Measurements from ENCODE around the gene L3MBTL4.
"Not testable (repeated sequence)": the region's sequence is repeated elsewhere in the genome, so short reads cannot be mapped to it uniquely, and the experiment has no call there.

L3MBTL4 gene

DNA sequence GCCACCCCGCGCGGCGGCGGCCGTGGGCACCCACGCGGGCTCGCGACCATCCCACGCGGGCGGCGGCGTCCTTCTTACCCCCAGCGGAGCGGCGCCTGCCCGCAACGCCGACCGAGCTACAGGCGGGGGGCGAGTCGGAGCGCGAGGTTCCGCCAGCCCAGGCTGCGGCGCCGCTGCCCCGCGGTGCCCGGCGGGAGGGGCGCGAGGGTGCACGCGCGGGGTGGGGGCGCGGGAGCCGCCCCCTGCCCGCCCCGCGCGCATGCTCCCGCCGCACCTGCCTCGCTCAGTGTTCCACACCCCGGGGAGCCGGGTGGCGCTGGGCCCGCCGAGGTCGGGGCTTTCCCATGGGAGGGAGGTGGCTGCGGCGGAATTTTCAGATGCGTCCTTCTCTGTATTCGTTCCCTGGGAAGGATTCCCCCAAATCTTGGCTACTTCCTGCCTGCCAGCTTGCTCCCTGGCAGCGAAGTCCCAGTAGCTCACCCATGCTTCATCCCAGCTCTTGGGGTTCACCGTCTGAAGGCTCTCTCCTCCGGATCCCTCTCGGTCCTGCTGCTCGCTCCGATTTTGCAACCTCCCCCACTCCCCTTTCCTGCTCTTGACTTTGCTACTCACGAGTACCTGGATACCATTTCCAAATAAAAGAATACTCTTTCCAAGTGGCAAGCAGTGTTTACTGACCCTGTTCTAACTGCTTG is at the start of gene L3MBTL4:
TSS of gene L3MBTL4 (minus strand) at position 189 of the 695 bp plus-strand sequence. CDS start 103,286 bp downstream, outside the sequence.
- in situ Hi-C loops (cut with MboI; ENCODE audit: low sequenced_read_pairs) = no loop called here

DNA sequence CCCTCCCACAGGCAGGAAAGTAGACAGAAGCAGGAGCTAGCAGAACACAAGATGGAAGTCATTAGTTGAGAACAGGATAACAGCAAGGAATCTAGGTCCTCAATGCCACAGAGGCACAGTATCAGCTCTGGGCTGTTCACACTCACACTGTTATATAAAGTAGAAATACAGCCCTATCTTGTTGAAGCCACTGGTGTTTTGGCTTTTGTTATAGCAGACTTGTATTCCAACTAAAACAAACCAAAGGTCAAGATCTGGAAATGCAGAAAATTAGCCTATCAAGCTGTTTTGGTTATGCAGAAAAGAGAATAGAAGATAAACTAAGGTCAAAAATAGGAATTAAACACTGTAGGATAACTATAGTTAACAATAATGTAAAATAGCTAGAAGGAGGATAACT is 37.5 kb upstream of the L3MBTL4 start:
- in situ Hi-C loops (cut with MboI; ENCODE audit: low sequenced_read_pairs) = no loop called here

DNA sequence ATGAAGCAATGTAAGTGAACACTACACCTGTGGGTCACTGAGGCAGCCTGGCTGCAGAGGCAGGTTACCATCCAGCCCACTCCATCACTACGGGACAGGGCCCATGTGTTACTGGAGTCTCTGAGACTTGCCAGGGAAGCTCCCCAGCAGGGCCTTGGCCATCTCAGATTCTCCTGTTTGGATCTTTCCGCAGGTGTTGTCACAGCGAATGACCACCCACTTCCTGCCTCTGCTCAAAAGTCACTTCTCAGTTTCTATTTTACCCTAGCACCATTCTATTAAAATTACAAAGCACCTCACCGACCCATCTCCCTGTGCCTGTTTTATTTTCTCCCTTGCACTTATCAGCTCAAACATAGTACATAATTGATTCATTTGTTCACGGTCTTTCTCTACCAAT is 34.5 kb upstream of the L3MBTL4 start:
- in situ Hi-C loops (cut with MboI; ENCODE audit: low sequenced_read_pairs) = no loop called here

DNA sequence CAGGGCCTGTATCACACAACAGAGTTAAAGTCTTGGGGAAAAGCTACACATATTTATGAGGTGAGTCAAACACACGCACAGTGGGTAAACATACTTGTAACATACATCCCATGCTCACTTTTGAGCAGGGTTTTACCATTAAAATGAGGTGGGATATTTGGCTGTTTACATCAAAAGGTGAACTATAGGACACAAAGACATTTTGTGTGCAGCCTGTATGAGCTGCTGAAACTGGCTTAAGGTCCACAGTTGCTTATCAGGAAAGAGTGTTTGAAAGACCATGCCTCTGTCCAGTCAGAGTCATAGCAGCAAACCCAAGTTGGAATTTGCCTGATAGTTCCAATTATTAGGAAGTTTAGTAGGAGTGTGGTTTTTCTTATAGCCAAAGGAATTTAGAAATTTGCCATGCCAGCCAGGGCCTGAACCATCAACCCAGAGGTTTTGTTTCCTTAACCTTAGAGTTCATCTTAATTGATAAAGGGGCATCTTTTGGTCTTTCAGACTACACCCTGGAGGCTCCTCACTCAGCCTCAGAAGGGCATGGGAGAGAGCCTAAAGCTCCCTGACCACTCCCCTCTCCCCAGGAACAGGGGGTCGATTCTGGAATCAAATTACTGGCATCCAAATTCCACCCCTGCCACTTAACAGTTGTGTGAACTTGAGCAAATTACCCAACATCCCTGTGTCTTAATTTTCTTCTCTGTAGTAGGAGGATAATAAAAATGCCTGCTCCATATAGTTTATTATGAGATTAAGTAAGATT is 29.9 kb upstream of the L3MBTL4 start:
- in situ Hi-C loops (cut with MboI; ENCODE audit: low sequenced_read_pairs) = no loop called here

DNA sequence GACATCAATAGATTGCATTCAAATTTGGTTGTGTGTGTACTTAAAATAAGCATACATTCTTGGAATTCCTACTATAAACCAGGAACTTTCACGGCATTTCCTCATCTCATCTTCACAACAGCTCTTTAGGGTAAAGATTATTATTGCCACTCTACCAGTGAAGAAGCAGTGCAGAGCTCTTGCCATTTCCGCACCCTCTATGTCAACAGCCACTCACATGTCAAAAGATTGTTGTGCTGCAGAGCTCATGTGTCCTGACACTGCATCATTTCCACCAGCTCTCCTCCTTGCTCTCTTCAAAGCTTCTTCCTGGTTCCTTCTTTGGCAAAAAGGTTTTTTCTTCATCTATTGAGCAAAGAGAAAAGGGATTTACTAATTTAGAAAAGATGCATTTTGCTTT is 26.5 kb upstream of the L3MBTL4 start:
- in situ Hi-C loops (cut with MboI; ENCODE audit: low sequenced_read_pairs) = no loop called here

DNA sequence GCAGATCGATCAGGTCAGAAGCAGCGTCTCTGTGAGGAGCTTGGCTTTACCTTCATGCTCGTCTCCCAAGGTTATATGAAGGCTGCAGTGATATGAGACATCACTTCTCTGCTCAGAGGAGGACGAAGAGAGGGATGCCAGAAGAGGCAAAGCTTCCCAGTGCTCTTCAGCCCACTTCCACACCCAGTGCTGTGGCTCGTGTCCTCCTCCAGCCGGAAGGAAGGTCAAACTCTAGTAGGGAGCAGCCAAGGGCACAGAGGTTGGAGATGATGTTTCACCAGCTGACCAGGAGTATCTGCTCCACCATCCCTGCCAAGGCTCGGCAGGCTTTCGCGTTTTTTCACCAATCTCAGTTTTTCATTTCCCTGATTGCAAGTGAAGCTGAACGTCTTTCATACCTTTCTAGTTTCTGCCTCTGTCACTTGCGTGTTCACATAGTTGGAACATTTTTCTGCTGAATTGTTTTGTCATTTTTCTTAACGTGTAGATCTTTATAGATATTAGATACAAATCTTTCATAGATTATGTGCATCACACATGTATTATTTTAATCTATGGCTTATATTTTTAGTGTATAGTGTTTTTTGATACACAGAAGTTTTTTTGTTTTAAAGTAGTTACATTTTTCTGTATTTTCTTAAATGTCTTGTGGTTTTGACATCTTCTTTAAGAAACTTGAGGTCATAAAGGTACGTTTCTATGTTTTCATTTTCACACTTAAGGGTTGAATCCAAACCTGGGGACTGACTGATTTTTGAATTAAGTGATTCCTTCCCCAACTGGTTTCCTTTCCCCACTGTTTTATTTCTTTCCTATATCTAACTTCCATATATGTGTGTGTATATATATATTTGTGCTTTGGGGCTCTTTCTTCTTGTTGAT is 23.5 kb upstream of the L3MBTL4 start:
- in situ Hi-C loops (cut with MboI; ENCODE audit: low sequenced_read_pairs) = no loop called here

DNA sequence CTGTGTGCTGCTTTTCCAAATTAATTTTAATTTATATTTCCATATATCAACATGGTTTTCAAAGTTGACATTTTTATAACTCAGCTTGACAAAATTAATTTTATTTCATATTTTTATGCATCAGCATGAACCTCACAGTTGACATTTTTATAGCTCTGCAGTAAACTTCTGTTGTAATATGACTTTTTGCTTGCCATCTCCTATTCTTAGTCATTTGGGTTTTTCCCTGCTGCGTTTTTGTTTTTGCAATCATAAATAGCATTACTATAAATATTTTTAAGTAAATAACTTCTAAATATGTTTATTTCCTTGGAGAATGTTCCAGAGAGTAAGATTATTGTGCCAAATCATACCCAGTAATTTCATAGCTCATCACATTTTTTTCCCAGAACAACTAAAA is 21.0 kb upstream of the L3MBTL4 start:
- in situ Hi-C loops (cut with MboI; ENCODE audit: low sequenced_read_pairs) = no loop called here

DNA sequence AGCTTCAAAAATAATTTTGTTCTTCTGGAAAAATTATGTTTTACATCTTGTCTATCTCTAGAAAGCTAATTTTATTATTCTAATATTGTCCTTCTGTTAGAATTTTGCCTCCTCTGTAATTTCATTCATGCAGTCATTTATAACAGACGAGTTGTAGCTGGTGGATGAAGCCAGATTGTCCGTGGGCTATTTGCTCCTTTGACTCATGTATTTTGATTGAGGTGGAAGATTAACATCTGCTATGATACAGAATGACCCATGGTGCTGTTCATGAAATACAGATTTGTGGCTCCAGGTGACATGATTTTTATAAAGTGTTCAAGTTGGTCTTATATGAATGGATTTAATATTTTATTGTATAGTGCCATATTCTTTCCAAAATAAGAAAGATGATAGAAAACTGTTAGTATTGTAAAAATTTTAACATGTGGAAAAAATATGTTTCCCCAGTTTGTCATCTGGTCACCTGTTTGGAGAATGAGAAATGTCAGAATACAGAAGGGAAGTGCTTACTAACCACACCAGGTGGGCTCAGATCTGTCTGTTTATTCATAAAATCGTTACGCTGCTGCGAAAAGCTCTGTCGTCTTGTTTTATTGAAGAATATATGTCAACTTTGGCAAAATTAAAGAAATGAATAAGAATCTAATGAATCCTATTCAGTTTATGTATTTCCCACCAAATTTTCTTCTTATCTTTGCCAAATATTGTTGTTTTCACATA is 20.4 kb upstream of the L3MBTL4 start:
- in situ Hi-C loops (cut with MboI; ENCODE audit: low sequenced_read_pairs) = no loop called here

DNA sequence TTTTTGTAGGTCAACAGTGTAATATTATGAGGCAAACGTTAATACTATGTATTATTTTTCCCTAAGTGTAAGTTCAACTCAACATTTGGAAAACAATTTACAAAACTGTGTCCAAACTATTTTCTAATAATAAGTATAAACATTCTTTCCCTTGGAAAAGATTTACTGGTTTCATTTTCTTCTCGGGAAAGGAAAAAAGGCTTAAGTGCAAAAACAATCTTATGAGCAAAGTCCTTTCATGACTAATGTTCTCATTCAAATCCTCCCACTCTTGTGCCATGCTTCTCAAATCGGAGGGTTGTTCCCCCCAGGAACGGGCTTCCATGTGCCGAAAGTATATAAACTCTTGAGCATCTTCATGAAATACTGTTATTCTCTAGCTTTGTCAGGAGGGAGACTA is 19.8 kb upstream of the L3MBTL4 start:
- in situ Hi-C loops (cut with MboI; ENCODE audit: low sequenced_read_pairs) = no loop called here

DNA sequence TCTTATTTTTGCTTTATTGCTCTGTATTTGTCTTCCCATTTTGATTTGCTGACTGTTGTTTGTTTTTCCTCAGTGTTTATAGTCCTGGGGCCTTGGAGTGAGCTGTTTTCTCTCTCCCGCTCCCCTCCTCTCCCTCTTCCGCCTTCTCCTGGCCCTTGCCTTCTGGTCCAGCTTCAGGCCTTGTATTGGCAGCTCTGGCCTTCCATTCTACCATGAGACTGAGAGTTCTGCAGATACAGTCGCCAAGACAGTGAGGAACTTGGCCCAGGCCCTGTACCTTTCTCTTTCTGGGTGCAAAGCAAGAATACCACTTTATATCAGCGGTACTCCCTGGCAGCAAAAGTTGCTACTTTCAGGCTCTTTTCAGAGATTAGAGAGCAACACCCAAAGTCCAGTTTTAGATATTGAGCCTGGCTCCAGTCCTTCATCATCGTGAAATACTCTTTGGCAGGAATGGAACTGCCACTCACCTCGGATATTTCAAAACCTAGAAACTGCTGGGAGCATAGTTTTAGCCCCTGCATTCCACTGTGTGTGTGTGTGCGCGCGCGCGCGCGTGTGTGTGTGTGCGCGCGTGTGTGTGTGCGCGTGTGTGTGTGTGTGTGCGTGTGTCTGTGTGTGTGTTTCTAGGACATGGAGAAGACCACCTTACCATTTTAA is 17.1 kb upstream of the L3MBTL4 start:
- in situ Hi-C loops (cut with MboI; ENCODE audit: low sequenced_read_pairs) = no loop called here

DNA sequence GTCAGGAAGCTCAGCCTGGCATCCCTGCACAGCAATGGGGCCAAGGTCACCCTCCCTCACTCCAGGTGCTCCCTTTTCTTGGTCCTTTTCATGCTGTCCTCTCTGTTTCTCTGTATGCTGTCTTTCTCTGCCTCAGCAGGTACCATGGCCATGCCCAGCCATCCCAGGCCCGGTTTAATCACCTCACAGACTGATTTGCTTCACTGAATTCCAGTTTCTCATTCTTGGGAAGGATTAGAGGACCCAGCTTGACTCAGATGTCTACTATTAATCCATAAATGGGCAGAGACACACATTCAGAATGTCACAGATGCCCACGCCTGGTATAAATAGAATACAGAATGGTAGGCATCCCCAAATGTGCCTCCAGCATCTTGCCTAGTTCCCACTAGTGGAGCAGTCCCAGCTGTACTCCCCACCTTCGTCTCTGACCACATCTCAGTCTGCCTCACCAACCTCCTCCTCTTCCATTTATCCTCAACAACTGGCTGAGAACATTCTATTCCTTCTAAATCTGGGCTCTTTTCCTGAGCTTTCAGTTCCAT is 14.2 kb upstream of the L3MBTL4 start:
- in situ Hi-C loops (cut with MboI; ENCODE audit: low sequenced_read_pairs) = no loop called here

DNA sequence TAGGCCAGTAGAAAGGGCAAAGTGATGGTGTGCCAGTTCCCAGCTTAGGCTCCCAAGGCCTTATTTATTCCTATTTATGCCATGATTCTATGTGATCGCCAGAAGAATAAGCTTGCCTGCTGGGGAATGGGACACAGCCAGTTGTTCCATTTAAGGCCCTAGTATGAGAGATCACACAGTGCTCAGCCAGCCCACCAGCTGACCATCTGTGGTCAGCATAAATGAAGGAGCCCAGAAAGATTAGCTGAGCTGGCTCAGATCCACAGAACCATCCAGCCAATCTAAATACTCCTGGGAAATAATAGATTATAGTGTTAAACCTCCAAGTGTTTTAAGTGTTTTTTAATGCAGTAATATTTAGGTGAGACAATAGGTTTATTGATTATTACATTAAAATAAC is 12.6 kb upstream of the L3MBTL4 start:
- in situ Hi-C loops (cut with MboI; ENCODE audit: low sequenced_read_pairs) = no loop called here

DNA sequence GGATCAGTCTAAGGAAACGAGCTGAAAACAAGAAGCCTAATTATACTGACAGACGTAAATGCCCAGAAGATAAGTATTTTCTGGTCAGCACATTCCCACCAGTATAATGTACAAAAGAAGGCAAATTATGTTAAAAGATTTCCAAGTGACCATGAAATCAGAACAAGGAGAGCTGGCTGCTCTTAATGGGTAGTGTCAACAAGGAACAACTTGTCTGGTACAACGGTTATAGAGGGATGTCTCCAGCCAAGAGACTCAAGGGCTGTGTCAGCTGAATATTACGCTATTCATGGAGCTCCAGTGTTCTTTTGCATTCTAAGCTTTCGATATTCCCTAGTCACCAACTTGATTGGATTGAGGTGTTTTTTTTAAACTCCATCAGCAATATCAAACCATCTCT is 8.6 kb upstream of the L3MBTL4 start:
- in situ Hi-C loops (cut with MboI; ENCODE audit: low sequenced_read_pairs) = no loop called here

DNA sequence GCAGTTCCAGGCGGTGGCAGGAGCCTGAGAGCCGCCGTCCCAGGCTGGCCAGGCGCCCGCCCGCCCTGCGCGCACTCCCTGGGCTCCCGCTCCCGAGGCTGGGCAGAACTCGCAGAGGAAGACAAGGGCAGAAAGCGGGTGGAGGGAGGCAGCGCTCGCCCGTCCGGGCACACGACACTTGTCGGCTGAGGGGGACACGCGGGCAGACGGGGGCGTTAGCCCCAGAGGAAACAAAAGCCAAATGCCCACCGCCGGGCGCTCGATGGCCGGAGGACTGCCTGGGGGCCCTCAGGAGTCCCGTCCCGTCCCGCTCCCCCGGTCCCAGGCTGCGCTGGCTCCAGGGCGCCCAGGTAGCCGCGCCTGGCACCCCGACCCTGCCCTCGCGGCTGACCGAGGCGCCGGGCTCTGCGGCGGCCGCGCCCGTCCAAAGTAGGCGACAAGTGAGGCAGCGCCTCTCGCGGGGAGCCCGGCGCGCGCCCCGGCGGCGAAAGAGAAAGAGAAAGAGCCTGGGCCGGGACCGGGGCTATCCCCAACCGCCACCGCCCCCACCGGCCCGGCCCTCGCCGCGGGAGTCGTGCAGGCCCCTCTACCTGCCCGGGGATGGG is 491 bp downstream of the L3MBTL4 start:
- in situ Hi-C loops (cut with MboI; ENCODE audit: low sequenced_read_pairs) = no loop called here

DNA sequence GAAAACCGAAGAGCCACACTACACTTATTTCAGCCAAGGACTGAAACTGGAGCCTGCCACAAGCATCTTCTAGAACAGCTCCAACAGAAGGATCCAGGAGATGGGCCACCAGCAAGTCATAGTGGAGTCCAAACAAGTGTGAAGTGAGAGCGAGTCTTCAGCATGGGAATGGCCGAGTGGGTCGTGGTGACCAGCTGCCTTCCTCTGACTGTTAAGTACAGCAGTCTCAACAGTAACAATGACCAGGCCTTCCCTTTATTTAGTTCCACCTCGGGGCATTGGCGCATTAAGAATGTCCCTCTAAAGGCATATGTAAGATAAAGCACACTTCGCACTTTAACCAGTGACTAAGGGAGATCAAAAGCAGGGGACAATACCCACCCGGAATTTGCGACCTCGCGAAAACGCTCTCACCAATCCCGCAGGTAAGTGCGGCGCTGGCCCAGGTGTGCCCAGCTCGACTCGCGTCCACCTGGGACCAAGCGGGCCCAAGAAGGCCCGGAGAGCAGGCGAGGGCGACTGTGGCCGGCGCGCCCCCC is 1.1 kb downstream of the L3MBTL4 start:
- in situ Hi-C loops (cut with MboI; ENCODE audit: low sequenced_read_pairs) = no loop called here

DNA sequence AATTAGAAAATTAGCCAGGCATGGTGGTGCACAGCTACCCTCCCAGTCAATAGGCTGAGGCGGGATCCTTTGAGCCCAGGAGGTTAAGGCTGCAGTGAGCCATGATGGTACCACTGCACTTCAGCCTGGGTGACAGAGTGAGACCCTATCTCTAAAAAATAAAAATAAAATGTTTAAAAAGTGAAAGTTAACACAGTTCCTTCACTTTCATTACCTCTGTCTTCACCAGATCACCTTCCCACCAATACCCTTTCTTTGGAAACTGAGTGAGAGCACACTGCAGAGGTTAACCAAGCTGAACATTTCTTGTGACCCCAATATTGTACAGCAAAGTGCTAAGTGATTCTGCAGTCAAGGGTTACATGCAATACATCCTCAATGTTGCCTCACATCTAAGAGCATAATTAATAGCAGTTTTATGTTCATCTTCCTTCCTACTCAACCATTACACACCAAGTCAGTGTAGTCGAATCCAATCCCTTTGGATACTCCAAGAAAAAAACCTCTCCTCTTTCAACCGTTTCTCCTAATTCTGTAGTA is 1.7 kb downstream of the L3MBTL4 start:
- in situ Hi-C loops (cut with MboI; ENCODE audit: low sequenced_read_pairs) = no loop called here

DNA sequence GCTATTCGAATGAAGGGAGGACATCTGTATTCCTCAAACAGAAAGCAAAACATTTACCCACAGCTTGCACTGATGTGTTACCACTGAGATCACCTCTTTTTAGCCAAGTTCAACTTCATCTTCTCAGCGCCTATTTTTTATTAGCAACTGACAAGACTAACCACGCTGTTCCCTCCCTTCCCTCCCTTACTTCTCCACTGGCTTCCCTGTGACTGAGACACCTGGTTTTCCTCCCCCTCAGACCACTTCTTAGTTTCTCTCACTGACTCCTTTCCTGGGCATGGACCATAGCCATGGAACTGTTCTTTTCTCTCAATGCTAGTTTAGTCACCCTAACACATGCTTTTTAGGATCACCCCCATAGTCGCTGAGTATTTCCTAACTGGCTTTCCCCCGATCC is 3.3 kb downstream of the L3MBTL4 start:
- in situ Hi-C loops (cut with MboI; ENCODE audit: low sequenced_read_pairs) = no loop called here

DNA sequence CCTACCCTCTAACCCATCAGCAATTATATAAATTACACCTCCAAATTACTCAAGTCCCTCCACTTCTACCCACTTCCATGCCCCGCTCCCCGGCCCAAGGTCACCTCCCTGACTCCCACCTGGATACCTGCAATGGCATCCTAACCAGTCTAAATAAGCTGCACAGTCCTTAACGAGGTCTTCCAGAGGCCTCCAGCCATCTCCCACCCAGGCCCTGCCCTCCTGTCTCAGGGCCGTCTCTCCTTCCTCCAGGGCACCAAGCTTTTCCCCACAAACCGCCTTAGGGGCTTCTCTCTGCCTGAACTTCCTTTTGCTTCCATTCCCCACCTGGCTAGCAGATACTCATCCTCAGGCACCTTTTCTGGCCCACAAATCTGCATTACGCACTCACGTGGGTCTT is 4.8 kb downstream of the L3MBTL4 start:
- in situ Hi-C loops (cut with MboI; ENCODE audit: low sequenced_read_pairs) = no loop called here

DNA sequence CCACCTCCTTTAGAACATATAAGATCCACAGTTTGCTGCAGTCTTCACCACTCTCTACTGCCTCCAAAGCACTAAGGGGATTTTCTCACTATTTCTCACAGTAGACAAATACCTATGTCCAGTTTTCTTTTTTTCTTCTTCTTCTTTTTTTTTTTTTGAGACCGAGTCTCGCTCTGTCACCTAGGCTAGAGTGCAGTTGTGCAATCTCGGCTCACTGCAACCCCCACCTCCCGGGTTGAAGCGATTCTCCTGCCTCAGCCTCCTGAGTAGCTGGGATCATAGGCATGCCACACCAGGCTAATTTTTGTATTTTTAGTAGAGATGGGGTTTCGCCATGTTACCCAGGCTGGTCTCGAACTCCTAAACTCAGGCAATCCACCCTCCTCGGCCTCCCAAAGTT is 6.2 kb downstream of the L3MBTL4 start:
- in situ Hi-C loops (cut with MboI; ENCODE audit: low sequenced_read_pairs) = not testable (repeated sequence)
